GM12878 (cell line): Measurements from ENCODE around the gene SNED1. TPM values are rescaled to one million over a fixed set of nuclear protein-coding genes. Genes with fewer than 3 reads are reported as not detected.

ENCODE experiments used
- ATAC-seq: fragments of 200-7000 bp; cut with Tn5 transposase; 3 replicates; pipeline ENCODE4 v1.9.1; 2020; ENCODE audit warnings: mild to moderate bottlenecking, moderate library complexity
- BruUV-seq: library from RNA; stranded (reverse); fragments of 400-500 nt; replicated peaks from 2 replicates; lab custom pipeline; 2021; lab: Mats Ljungman, UMichigan
- CTCF ChIA-PET: fragments of 300-600 bp; sonication (Branson Sonifier 250); formaldehyde crosslinking; extraction: SDS; loops from one replicate; lab custom pipeline; 2021; ENCODE audit warnings: inconsistent platforms; lab: Yijun Ruan, JAX
- POLR2A ChIA-PET: fragments of 350-600 bp; formaldehyde crosslinking; extraction: SDS; loops from one replicate; lab custom pipeline; 2021; ENCODE audit warnings: inconsistent platforms; lab: Charles Lee
- RAD21 ChIA-PET: fragments of 300-600 bp; sonication (Branson Sonifier 250); formaldehyde crosslinking; loops from one replicate; lab custom pipeline; 2023; ENCODE audit warnings: antibody characterized with exemption; ENCODE audit not compliant: unreplicated experiment; lab: Charles Lee
- SMC1A ChIA-PET: fragments of 300-600 bp; sonication (Branson Sonifier 250); formaldehyde crosslinking; loops from one replicate; lab custom pipeline; 2023; ENCODE audit not compliant: unreplicated experiment, uncharacterized antibody; lab: Charles Lee
- DNase-seq: peaks from one replicate; pipeline ENCODE4 v3.0.0-alpha.2; 2011; ENCODE audit warnings: low read depth, low spot score
- FAIRE-seq: peaks from 3 replicates; lab custom pipeline; 2011; peaks lifted over from hg19 to GRCh38; lab: Jason Lieb, UNC
- H2AFZ ChIP-seq: 2 replicates; pipeline ENCODE4 v1.6.0; 2011; ENCODE audit warnings: low read depth, low read length, control low read depth; ENCODE audit not compliant: control insufficient read depth
- H3K27ac ChIP-seq: 2 replicates; pipeline ENCODE4 v1.5.1; 2011; ENCODE audit warnings: control low read depth; ENCODE audit not compliant: control insufficient read depth, insufficient read depth
- H3K27me3 ChIP-seq, 2 experiments: replicated peaks in 1 of 2; 2 replicates each; pipeline versions ENCODE4 v1.6.0 to v1.6.1; 2011; ENCODE audit warnings: low read length in 1 of 2; ENCODE audit not compliant: control insufficient read depth in 2 of 2, insufficient read depth in 2 of 2
- H3K36me3 ChIP-seq, 2 experiments: 2 replicates each; pipeline ENCODE4 v1.5.1; 2011; ENCODE audit warnings: low read length in 1 of 2; ENCODE audit not compliant: control insufficient read depth in 2 of 2, insufficient read depth in 2 of 2
- H3K4me1 ChIP-seq: 2 replicates; pipeline ENCODE4 v1.6.1; 2011; ENCODE audit warnings: mild to moderate bottlenecking, low read length, moderate library complexity, mixed read lengths; ENCODE audit not compliant: control insufficient read depth, insufficient read depth
- H3K4me2 ChIP-seq: 2 replicates; pipeline ENCODE4 v1.6.0; 2011; ENCODE audit warnings: control low read depth; ENCODE audit not compliant: control insufficient read depth, insufficient read depth
- H3K4me3 ChIP-seq: fragments of 200-600 bp; sonication (generic); 2 replicates; pipeline ENCODE4 v1.5.1; 2016
- H3K79me2 ChIP-seq: 2 replicates; pipeline ENCODE4 v1.6.0; 2011; ENCODE audit warnings: low read length; ENCODE audit not compliant: control insufficient read depth, insufficient read depth
- H3K9ac ChIP-seq: 2 replicates; pipeline ENCODE4 v1.8.0; 2011; ENCODE audit warnings: low read length, control low read depth, mixed read lengths; ENCODE audit not compliant: control insufficient read depth, insufficient read depth
- H3K9me3 ChIP-seq: replicated peaks from 3 replicates; pipeline ENCODE4 v1.5.1; 2011; ENCODE audit warnings: mild to moderate bottlenecking, low read length; ENCODE audit not compliant: control insufficient read depth, insufficient read depth
- H4K20me1 ChIP-seq: 2 replicates; pipeline ENCODE4 v1.6.0; 2011; ENCODE audit not compliant: control insufficient read depth, insufficient read depth
- BCL3 ChIP-seq: IDR thresholded peaks from 2 replicates; pipeline ENCODE4 v1.6.1; 2011; ENCODE audit warnings: borderline replicate concordance, low read depth, mild to moderate bottlenecking, moderate library complexity, low read length; ENCODE audit not compliant: insufficient read depth, poor library complexity, severe bottlenecking
- CBFB ChIP-seq: IDR thresholded peaks from 2 replicates; pipeline ENCODE4 v1.6.1; 2016; ENCODE audit warnings: antibody characterized with exemption, low read depth
- CBX5 ChIP-seq: sonication (generic); IDR thresholded peaks from 2 replicates; pipeline ENCODE4 v1.6.1; 2016; ENCODE audit warnings: low read depth, moderate library complexity, mild to moderate bottlenecking, inconsistent platforms
- FOS ChIP-seq: IDR thresholded peaks from 3 replicates; pipeline ENCODE4 v1.6.1; 2011; ENCODE audit warnings: borderline replicate concordance; ENCODE audit not compliant: insufficient read length; ENCODE audit errors: extremely low read depth
- LARP7 ChIP-seq: fragments of 450-650 bp; IDR thresholded peaks from 2 replicates; pipeline ENCODE4 v1.6.1; 2017; ENCODE audit warnings: mild to moderate bottlenecking
- MYB ChIP-seq: fragments of 150-350 bp; IDR thresholded peaks from 2 replicates; pipeline ENCODE4 v1.6.1; 2014; ENCODE audit warnings: mild to moderate bottlenecking, low read depth, low read length, borderline replicate concordance
- NR2C2 ChIP-seq: IDR thresholded peaks from 2 replicates; pipeline ENCODE4 v1.6.1; 2011; ENCODE audit warnings: borderline replicate concordance, low read depth; ENCODE audit not compliant: control insufficient read depth, insufficient read length
- SMC3 ChIP-seq: IDR thresholded peaks from 2 replicates; pipeline ENCODE4 v1.6.1; 2011; ENCODE audit warnings: low read length, improper control_type of control experiment, borderline replicate concordance
- STAT1 ChIP-seq: fragments of 450-650 bp; conservative IDR thresholded peaks from 2 replicates; pipeline ENCODE4 v1.6.1; 2014; ENCODE audit warnings: antibody characterized with exemption, mild to moderate bottlenecking
- WGBS: methylation state at CpG from one replicate; pipeline ENCODE4 v1.1.6; 2016; ENCODE audit warnings: low lambda C conversion rate; ENCODE audit not compliant: insufficient replicate concordance, insufficient coverage; ENCODE audit errors: missing lambda C conversion rate; 5-methylcytosine and 5-hydroxymethylcytosine counted together
- in situ Hi-C: fragments of 300-500 bp; cut with MboI; formaldehyde crosslinking; loops from 9 replicates; pipeline ENCODE4 v1.14.3; 2018; ENCODE audit warnings: mixed read lengths
- intact Hi-C: fragments of 100-400 bp; cut with micrococcal nuclease; formaldehyde crosslinking; loops from one replicate; pipeline ENCODE4 v1.14.2; 2022; ENCODE audit not compliant: unreplicated experiment
- polyA plus RNA-seq, 11 experiments: library from polyadenylated mRNA; depleted of rRNA in 4 of 11; unstranded in 6 of 11; stranded (reverse) in 5 of 11; fragments of >200 nt; fragmentation: Nextera tagmentation in 4 of 11; fragmentation: Illumina TruSeq in 1 of 11; extraction: Ambion mirVana in 4 of 11; extraction: Trizol in 1 of 11; gene quantifications; 1 replicate in 1 of 11; 2 replicates in 10 of 11; pipeline versions ENCODE4 v1.2.1 to v1.2.3, GENCODE V29; 2011 to 2016; ENCODE audit warnings: inconsistent platforms in 2 of 11, missing spikeins in 2 of 11, low read depth in 1 of 11
- total RNA-seq, 4 experiments: library from RNA; depleted of rRNA in 3 of 4; stranded (reverse); fragments of >200 nt in 3 of 4; fragmentation: Illumina TruSeq in 1 of 4; extraction: Trizol in 1 of 4; gene quantifications; 2 replicates each; pipeline versions ENCODE4 v1.2.1 to v1.2.3, GENCODE V29; 2013 to 2021

The SNED1 gene
- total and polyA plus RNA-seq, 10 of the 15 experiments (the other 5 are each of a cell fraction or from before 2014, with no cell fraction given) = 0.05 to 8.4 (median 3.0) TPM

- CTCF ChIA-PET = interaction anchor here (0.7 to 1.6 kb wide), 2 partner anchors 9 to 1903 kb away, joined by 3 read pairs; no protein-coding TSS in a partner anchor
Measured at GRCh38 chr2:240992572-240993291, 5.7 kb upstream of the SNED1 start.

More at GRCh38 chr2:240992572-240993291, 5.7 kb upstream of the SNED1 start:
- H2AFZ ChIP-seq = no peak overlapping the region
- H3K4me2 ChIP-seq = no peak overlapping the region
- no peak for DNase-seq
- FAIRE-seq = no peak
- H3K4me1 ChIP-seq = peaks cover 1% of the 10 kb centered on the region
- 18% methylated on average over 20 of the region's 20 CpGs for WGBS
- no peaks in the 10 kb centered on the region for H3K79me2 ChIP-seq
- no TSS peak for BruUV-seq
- no peaks in the 10 kb centered on the region for H4K20me1 ChIP-seq
- ChIA-PET SMC1A (no interaction called here), POLR2A (no interaction called here), RAD21 (no interaction called here)
- no peak overlapping the region for H3K9ac ChIP-seq
- intact Hi-C loops (no loop called here), in situ Hi-C loops (no loop called here)
- H3K36me3 ChIP-seq = no peaks in the 10 kb centered on the region
- no peak overlapping the region for H3K27ac ChIP-seq
- H3K4me3 ChIP-seq = no peak overlapping the region
- H3K9me3 ChIP-seq = no peaks in the 10 kb centered on the region
- ATAC-seq = no peak
- peaks cover 1 to 4% of the 10 kb centered on the region in 2 experiments; a peak in 2 of 4 replicates for H3K27me3 ChIP-seq
- TF ChIP-seq LARP7 = no peak
- no peak for TF ChIP-seq NR2C2
- no peak for TF ChIP-seq FOS
- TF ChIP-seq CBX5 = no peak
- TF ChIP-seq BCL3 = no peak
- TF ChIP-seq CBFB = no peak
- TF ChIP-seq MYB = no peak
- no peak for TF ChIP-seq STAT1
- no peak for TF ChIP-seq SMC3
